Liver (tissue), 9 donors: Measurements from ENCODE around the gene WDR45B. TPM values are rescaled to one million over a fixed set of nuclear protein-coding genes. Genes with fewer than 3 reads are reported as not detected.

Experiments used
- DNase-seq: peaks from one replicate; pipeline ENCODE4 v3.0.0-alpha.2; 2017; ENCODE audit warnings: low spot score
- H3K27ac ChIP-seq, 2 donors: one replicate each; pipeline ENCODE4 v1.7.0; 2013; ENCODE audit warnings: inconsistent platforms in 2 of 2, low read length in 2 of 2, control low read depth in 1 of 2, low read depth in 1 of 2, mild to moderate bottlenecking in 1 of 2
- H3K27me3 ChIP-seq, 4 donors: one replicate each; pipeline versions ENCODE4 v1.6.1 to v1.7.0; 2013; ENCODE audit warnings: low read length in 3 of 4, inconsistent platforms in 1 of 4, mild to moderate bottlenecking in 1 of 4, moderate library complexity in 1 of 4; ENCODE audit not compliant: control insufficient read depth in 4 of 4, insufficient read depth in 4 of 4
- H3K36me3 ChIP-seq, 4 donors: one replicate each; pipeline versions ENCODE4 v1.6.1 to v1.7.0; 2013; ENCODE audit warnings: low read length in 3 of 4, mild to moderate bottlenecking in 3 of 4, low read depth in 1 of 4, moderate library complexity in 1 of 4; ENCODE audit not compliant: control insufficient read depth in 4 of 4, insufficient read depth in 3 of 4
- H3K4me1 ChIP-seq, 4 donors: one replicate each; pipeline versions ENCODE4 v1.6.1 to v1.7.0; 2013; ENCODE audit warnings: low read length in 3 of 4, mild to moderate bottlenecking in 3 of 4, moderate library complexity in 1 of 4; ENCODE audit not compliant: control insufficient read depth in 4 of 4, insufficient read depth in 4 of 4
- H3K4me3 ChIP-seq, 3 donors: one replicate each; pipeline versions ENCODE4 v1.6.1 to v1.7.0; 2013; ENCODE audit warnings: low read length in 3 of 3, control low read depth in 1 of 3, low read depth in 1 of 3, mild to moderate bottlenecking in 1 of 3
- H3K9ac ChIP-seq, 2 donors: one replicate each; pipeline ENCODE4 v1.7.0; 2013; ENCODE audit warnings: low read length in 2 of 2, mild to moderate bottlenecking in 2 of 2, moderate library complexity in 2 of 2, control low read depth in 1 of 2, low read depth in 1 of 2
- H3K9me3 ChIP-seq, 4 donors: one replicate each; pipeline versions ENCODE4 v1.6.1 to v1.7.0; 2013; ENCODE audit warnings: low read length in 3 of 4; ENCODE audit not compliant: control insufficient read depth in 4 of 4
- EGR1 ChIP-seq, 2 donors: IDR thresholded peaks; 2 replicates each; pipeline ENCODE4 v1.6.1; 2016 to 2018; ENCODE audit warnings: antibody characterized with exemption in 2 of 2, low read depth in 2 of 2
- FOXA2 ChIP-seq: IDR thresholded peaks from 2 replicates; pipeline ENCODE4 v1.6.1; 2016; ENCODE audit warnings: antibody characterized with exemption
- GABPA ChIP-seq, 2 donors: IDR thresholded peaks in 1 of 2; conservative IDR thresholded peaks in 1 of 2; 2 replicates each; pipeline ENCODE4 v1.6.1; 2016; ENCODE audit warnings: antibody characterized with exemption in 2 of 2, mild to moderate bottlenecking in 1 of 2, moderate library complexity in 1 of 2
- HNF4G ChIP-seq: IDR thresholded peaks from 2 replicates; pipeline ENCODE4 v1.6.1; 2016; ENCODE audit warnings: antibody characterized with exemption
- JUND ChIP-seq, 2 donors: IDR thresholded peaks; 2 replicates each; pipeline ENCODE4 v1.6.1; 2016; ENCODE audit warnings: antibody characterized with exemption in 2 of 2
- NR2F2 ChIP-seq: IDR thresholded peaks from 2 replicates; pipeline ENCODE4 v1.6.1; 2016; ENCODE audit warnings: antibody characterized with exemption
- RAD21 ChIP-seq, 2 donors: IDR thresholded peaks; 2 replicates each; pipeline ENCODE4 v1.6.1; 2016; ENCODE audit warnings: antibody characterized with exemption in 2 of 2, mild to moderate bottlenecking in 2 of 2
- RXRA ChIP-seq, 2 donors: IDR thresholded peaks; 2 replicates each; pipeline ENCODE4 v1.6.1; 2017 to 2018; ENCODE audit warnings: antibody characterized with exemption in 2 of 2, mild to moderate bottlenecking in 1 of 2
- SP1 ChIP-seq: IDR thresholded peaks from 2 replicates; pipeline ENCODE4 v1.6.1; 2018; ENCODE audit warnings: antibody characterized with exemption, mild to moderate bottlenecking
- YY1 ChIP-seq: IDR thresholded peaks from 2 replicates; pipeline ENCODE4 v1.6.1; 2016; ENCODE audit warnings: antibody characterized with exemption, mild to moderate bottlenecking
- WGBS: extraction: QIAGEN DNeasy Blood & Tissue Kit; methylation state at CpG from one replicate; pipeline ENCODE4 v1.1.7; 2013; 5-methylcytosine and 5-hydroxymethylcytosine counted together
- polyA plus RNA-seq, 2 donors: library from polyadenylated mRNA; stranded (reverse) in 1 of 2; unstranded in 1 of 2; fragments of 200-250 nt in 1 of 2; fragments of >200 nt in 1 of 2; fragmentation: Nextera tagmentation in 1 of 2; extraction: Ambion mirVana in 1 of 2; gene quantifications; one replicate each; pipeline versions ENCODE4 v1.2.1 to v1.2.3, GENCODE V29; 2013 to 2015
- total RNA-seq, 2 donors: library from RNA; depleted of rRNA; stranded (reverse); fragments of >200 nt; gene quantifications; one replicate each; pipeline ENCODE4 v1.2.3, GENCODE V29; 2014
- TF ChIP-seq, protein P1 (sequence below): IDR thresholded peaks from 2 replicates; pipeline ENCODE4 v1.6.1; 2016; ENCODE audit warnings: antibody characterized with exemption
- TF ChIP-seq, protein P2 (sequence below): fragments of 150-350 bp; IDR thresholded peaks from 2 replicates; pipeline ENCODE4 v1.5.1; 2017; ENCODE audit warnings: improper control_type of control experiment, low read depth, low read length; ENCODE audit not compliant: missing input control
- TF ChIP-seq, protein P3 (sequence below): IDR thresholded peaks from 2 replicates; pipeline ENCODE4 v1.6.1; 2016; ENCODE audit warnings: antibody characterized with exemption
- TF ChIP-seq, protein P4 (sequence below): IDR thresholded peaks from 2 replicates; pipeline ENCODE4 v1.6.1; 2016; ENCODE audit warnings: antibody characterized with exemption
- TF ChIP-seq, protein P5 (sequence below): IDR thresholded peaks from 2 replicates; pipeline ENCODE4 v1.6.1; 2016; ENCODE audit warnings: antibody characterized with exemption, mild to moderate bottlenecking
- donor health status: healthy.
- donor health status: healthy.
- donor health status: healthy.
- donor health status: healthy.
- donor health status: healthy.

Gene WDR45B
- total and polyA plus RNA-seq, 4 donors = 25.4 to 40.9 (median 29.2) TPM

DNA sequence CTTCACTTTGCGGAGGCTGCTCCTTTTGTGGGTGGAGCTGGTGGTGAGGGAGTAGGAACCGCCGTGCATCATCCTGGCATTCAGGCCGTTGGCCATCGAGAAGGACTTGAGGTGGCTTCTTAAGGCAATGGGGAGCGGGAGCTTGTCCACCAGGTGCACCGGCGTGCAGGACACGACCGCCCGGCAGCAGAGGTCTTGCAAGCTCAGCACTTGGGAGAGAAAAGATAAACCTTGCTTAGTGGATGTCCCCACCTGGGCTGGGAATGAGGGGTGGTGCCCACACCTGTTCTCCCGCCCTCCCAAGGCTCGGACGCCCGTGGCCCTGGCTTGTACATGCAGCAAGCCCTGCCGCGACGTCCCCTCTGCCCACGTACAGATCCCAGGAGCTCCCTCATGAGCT, 9.7 kb upstream of the WDR45B start:
- no peak for DNase-seq
- TF ChIP-seq YY1 (no peak), EGR1 (IDR thresholded peaks at IDR 0.05; ENCODE audit: low read depth in 2 of 2) (no peak), JUND (IDR thresholded peaks at IDR 0.05) (no peak), NR2F2 (no peak)
- TF ChIP-seq, protein P1, sequence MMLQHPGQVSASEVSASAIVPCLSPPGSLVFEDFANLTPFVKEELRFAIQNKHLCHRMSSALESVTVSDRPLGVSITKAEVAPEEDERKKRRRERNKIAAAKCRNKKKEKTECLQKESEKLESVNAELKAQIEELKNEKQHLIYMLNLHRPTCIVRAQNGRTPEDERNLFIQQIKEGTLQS = no peak
- TF ChIP-seq, protein P2, sequence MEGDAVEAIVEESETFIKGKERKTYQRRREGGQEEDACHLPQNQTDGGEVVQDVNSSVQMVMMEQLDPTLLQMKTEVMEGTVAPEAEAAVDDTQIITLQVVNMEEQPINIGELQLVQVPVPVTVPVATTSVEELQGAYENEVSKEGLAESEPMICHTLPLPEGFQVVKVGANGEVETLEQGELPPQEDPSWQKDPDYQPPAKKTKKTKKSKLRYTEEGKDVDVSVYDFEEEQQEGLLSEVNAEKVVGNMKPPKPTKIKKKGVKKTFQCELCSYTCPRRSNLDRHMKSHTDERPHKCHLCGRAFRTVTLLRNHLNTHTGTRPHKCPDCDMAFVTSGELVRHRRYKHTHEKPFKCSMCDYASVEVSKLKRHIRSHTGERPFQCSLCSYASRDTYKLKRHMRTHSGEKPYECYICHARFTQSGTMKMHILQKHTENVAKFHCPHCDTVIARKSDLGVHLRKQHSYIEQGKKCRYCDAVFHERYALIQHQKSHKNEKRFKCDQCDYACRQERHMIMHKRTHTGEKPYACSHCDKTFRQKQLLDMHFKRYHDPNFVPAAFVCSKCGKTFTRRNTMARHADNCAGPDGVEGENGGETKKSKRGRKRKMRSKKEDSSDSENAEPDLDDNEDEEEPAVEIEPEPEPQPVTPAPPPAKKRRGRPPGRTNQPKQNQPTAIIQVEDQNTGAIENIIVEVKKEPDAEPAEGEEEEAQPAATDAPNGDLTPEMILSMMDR = no peak
- H3K4me3 ChIP-seq = no peak overlapping the region
- peaks cover 0 to 6% (median 4%) of the 10 kb centered on the region in 4 donors for H3K4me1 ChIP-seq
- peaks cover 0 to 21% (median 6%) of the 10 kb centered on the region in 4 donors for H3K36me3 ChIP-seq
- no peak overlapping the region for H3K9ac ChIP-seq
- no peak overlapping the region for H3K27ac ChIP-seq
- 96% methylated on average over 19 of the region's 19 CpGs for WGBS
- H3K27me3 ChIP-seq = no peaks in the 10 kb centered on the region
- H3K9me3 ChIP-seq = no peaks in the 10 kb centered on the region

DNA sequence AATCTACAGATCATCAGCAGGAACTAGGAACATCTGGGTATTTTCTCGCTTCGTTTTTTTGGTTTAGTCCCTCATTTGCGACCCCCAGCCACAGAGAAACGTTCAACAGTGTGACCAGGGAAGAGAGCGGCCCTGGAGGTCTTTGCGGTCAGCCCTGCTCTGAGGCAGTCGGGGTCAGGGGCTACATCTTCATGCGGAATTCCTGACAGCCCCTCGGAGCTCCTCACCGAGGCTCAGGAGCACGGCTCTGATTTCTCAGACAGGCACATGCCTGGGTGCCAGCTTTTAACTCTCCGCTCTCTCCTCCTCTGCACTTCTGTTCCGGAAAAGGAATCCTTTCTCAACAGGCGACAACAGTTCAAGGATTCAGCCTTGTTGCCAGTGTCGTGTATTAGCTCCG, 8.0 kb upstream of the WDR45B start:
- Histone ChIP-seq H3K36me3 (peaks cover 0 to 21% (median 6%) of the 10 kb centered on the region in 4 donors), H3K27ac (no peak overlapping the region), H3K4me1 (peaks cover 0 to 6% (median 4%) of the 10 kb centered on the region in 4 donors), H3K27me3 (no peaks in the 10 kb centered on the region), H3K9me3 (no peaks in the 10 kb centered on the region), H3K9ac (no peak overlapping the region), H3K4me3 (no peak overlapping the region)
- TF ChIP-seq SP1 = no peak
- no peak for TF ChIP-seq RXRA (IDR thresholded peaks at IDR 0.05)
- no peak for TF ChIP-seq FOXA2
- TF ChIP-seq, protein P3, sequence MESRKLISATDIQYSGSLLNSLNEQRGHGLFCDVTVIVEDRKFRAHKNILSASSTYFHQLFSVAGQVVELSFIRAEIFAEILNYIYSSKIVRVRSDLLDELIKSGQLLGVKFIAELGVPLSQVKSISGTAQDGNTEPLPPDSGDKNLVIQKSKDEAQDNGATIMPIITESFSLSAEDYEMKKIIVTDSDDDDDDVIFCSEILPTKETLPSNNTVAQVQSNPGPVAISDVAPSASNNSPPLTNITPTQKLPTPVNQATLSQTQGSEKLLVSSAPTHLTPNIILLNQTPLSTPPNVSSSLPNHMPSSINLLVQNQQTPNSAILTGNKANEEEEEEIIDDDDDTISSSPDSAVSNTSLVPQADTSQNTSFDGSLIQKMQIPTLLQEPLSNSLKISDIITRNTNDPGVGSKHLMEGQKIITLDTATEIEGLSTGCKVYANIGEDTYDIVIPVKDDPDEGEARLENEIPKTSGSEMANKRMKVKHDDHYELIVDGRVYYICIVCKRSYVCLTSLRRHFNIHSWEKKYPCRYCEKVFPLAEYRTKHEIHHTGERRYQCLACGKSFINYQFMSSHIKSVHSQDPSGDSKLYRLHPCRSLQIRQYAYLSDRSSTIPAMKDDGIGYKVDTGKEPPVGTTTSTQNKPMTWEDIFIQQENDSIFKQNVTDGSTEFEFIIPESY = no peak
- no peak for TF ChIP-seq HNF4G
- TF ChIP-seq EGR1 (IDR thresholded peaks at IDR 0.05; ENCODE audit: low read depth in 2 of 2) = no peak
- no peak for TF ChIP-seq YY1
- TF ChIP-seq NR2F2 = no peak
- TF ChIP-seq GABPA (IDR thresholded peaks at IDR 0.05 in 1 of 2, conservative IDR thresholded peaks at IDR 0.05 in 1 of 2) = no peak
- TF ChIP-seq JUND (IDR thresholded peaks at IDR 0.05) = no peak
- TF ChIP-seq, protein P4, sequence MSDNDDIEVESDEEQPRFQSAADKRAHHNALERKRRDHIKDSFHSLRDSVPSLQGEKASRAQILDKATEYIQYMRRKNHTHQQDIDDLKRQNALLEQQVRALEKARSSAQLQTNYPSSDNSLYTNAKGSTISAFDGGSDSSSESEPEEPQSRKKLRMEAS = no peak
- TF ChIP-seq, protein P5, sequence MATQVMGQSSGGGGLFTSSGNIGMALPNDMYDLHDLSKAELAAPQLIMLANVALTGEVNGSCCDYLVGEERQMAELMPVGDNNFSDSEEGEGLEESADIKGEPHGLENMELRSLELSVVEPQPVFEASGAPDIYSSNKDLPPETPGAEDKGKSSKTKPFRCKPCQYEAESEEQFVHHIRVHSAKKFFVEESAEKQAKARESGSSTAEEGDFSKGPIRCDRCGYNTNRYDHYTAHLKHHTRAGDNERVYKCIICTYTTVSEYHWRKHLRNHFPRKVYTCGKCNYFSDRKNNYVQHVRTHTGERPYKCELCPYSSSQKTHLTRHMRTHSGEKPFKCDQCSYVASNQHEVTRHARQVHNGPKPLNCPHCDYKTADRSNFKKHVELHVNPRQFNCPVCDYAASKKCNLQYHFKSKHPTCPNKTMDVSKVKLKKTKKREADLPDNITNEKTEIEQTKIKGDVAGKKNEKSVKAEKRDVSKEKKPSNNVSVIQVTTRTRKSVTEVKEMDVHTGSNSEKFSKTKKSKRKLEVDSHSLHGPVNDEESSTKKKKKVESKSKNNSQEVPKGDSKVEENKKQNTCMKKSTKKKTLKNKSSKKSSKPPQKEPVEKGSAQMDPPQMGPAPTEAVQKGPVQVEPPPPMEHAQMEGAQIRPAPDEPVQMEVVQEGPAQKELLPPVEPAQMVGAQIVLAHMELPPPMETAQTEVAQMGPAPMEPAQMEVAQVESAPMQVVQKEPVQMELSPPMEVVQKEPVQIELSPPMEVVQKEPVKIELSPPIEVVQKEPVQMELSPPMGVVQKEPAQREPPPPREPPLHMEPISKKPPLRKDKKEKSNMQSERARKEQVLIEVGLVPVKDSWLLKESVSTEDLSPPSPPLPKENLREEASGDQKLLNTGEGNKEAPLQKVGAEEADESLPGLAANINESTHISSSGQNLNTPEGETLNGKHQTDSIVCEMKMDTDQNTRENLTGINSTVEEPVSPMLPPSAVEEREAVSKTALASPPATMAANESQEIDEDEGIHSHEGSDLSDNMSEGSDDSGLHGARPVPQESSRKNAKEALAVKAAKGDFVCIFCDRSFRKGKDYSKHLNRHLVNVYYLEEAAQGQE = no peak
- TF ChIP-seq, protein P1 = no peak
- no peak for TF ChIP-seq RAD21 (IDR thresholded peaks at IDR 0.05)
- DNase-seq = no peak
- WGBS = 93% methylated on average over 16 of the region's 16 CpGs
